Left ventricle myocardium inferior (tissue), 1 donor: ENCODE data around the gene TPM4. TPM values are rescaled to one million over a fixed set of nuclear protein-coding genes. Genes with fewer than 3 reads are reported as not detected.

ENCODE experiments used
- DNase-seq: peaks from one replicate; pipeline ENCODE4 v3.0.0-alpha.2; 2020
- H3K27ac ChIP-seq: fragments of 200-600 bp; replicated peaks from 2 replicates; pipeline ENCODE4 v1.8.0; 2021
- H3K27me3 ChIP-seq: fragments of 200-600 bp; 2 replicates; pipeline ENCODE4 v1.8.0; 2021; ENCODE audit warnings: low read depth
- H3K36me3 ChIP-seq: fragments of 200-600 bp; 2 replicates; pipeline ENCODE4 v1.8.0; 2021
- H3K4me1 ChIP-seq: fragments of 200-600 bp; 2 replicates; pipeline ENCODE4 v1.8.0; 2021
- H3K4me3 ChIP-seq: fragments of 200-600 bp; 2 replicates; pipeline ENCODE4 v1.8.0; 2021; ENCODE audit warnings: mild to moderate bottlenecking, moderate library complexity
- H3K9me3 ChIP-seq: fragments of 200-600 bp; replicated peaks from 2 replicates; pipeline ENCODE4 v1.8.0; 2021
- CTCF ChIP-seq: fragments of 200-600 bp; IDR thresholded peaks from 2 replicates; pipeline ENCODE4 v1.8.0; 2021; ENCODE audit warnings: antibody characterized with exemption, mild to moderate bottlenecking, borderline replicate concordance
- intact Hi-C: fragments of 100-400 bp; cut with micrococcal nuclease; formaldehyde crosslinking; loops from one replicate; pipeline ENCODE4 v1.11.0; 2022
- total RNA-seq: library from RNA; stranded (reverse); fragmentation: NEBNext Ultra II Directional; extraction: Animal tissue kit (Norgen Biotek cat#: 25700); gene quantifications from one replicate; pipeline ENCODE4 v1.2.1, GENCODE V29; 2021
- donor health status: DM: no; HTN: yes; CAD: no; lungs with severe emphysema.

Gene TPM4
- total RNA-seq, 1 donor from 2014 or later = 69.6 TPM

GRCh38 chr19:16121141-16121540 lies 44.8 kb downstream of the TPM4 start:
- no peaks in the 10 kb centered on the region for H3K9me3 ChIP-seq
- peaks cover 82% of the 10 kb centered on the region for H3K36me3 ChIP-seq
- intact Hi-C loops = no loop called here
- H3K4me3 ChIP-seq = no peak overlapping the region
- H3K27me3 ChIP-seq = no peaks in the 10 kb centered on the region
- TF ChIP-seq CTCF = no peak
- DNase-seq = no peak
- peaks cover 5% of the 10 kb centered on the region for H3K4me1 ChIP-seq
- no peak overlapping the region for H3K27ac ChIP-seq

GRCh38 chr19:16121967-16122366 lies 45.7 kb downstream of the TPM4 start:
- no peak overlapping the region for H3K4me3 ChIP-seq
- peaks cover 90% of the 10 kb centered on the region for H3K36me3 ChIP-seq
- H3K4me1 ChIP-seq = no peaks in the 10 kb centered on the region
- no peaks in the 10 kb centered on the region for H3K27me3 ChIP-seq
- TF ChIP-seq CTCF = no peak
- H3K9me3 ChIP-seq = no peaks in the 10 kb centered on the region
- DNase-seq = no peak
- no peak overlapping the region for H3K27ac ChIP-seq
- intact Hi-C loops = no loop called here

GRCh38 chr19:16124953-16125352 lies 48.7 kb downstream of the TPM4 start:
- no peak overlapping the region for H3K4me3 ChIP-seq
- no peak overlapping the region for H3K27ac ChIP-seq
- intact Hi-C loops = no loop called here
- no peaks in the 10 kb centered on the region for H3K4me1 ChIP-seq
- TF ChIP-seq CTCF = no peak
- DNase-seq = no peak
- no peaks in the 10 kb centered on the region for H3K9me3 ChIP-seq
- H3K27me3 ChIP-seq = no peaks in the 10 kb centered on the region
- H3K36me3 ChIP-seq = peaks cover 99% of the 10 kb centered on the region

GRCh38 chr19:16125737-16126495 lies 49.6 kb downstream of the TPM4 start:
- no peak for DNase-seq
- Histone ChIP-seq H3K4me1 (no peaks in the 10 kb centered on the region), H3K27ac (no peak overlapping the region), H3K4me3 (no peak overlapping the region), H3K9me3 (no peaks in the 10 kb centered on the region), H3K36me3 (peaks cover 99% of the 10 kb centered on the region), H3K27me3 (no peaks in the 10 kb centered on the region)
- intact Hi-C loops = no loop called here
- no peak for TF ChIP-seq CTCF

- peaks cover 97% of the 10 kb centered on the region for H3K36me3 ChIP-seq
- no peaks in the 10 kb centered on the region for H3K4me1 ChIP-seq
- H3K9me3 ChIP-seq = no peaks in the 10 kb centered on the region
- H3K27me3 ChIP-seq = no peaks in the 10 kb centered on the region
- H3K4me3 ChIP-seq = no peak overlapping the region
- no peak for TF ChIP-seq CTCF
- DNase-seq = no peak
- no peak overlapping the region for H3K27ac ChIP-seq
- intact Hi-C loops = no loop called here
Observed at GRCh38 chr19:16127080-16127479, 50.8 kb downstream of the TPM4 start.
